NB4 (cell line): Measurements from ENCODE around the gene C6orf15.

ENCODE experiments used
- DNase-seq: peaks from one replicate; pipeline ENCODE4 v3.0.0; 2010; ENCODE audit warnings: low read depth
- H3K4me3 ChIP-seq: one replicate; pipeline ENCODE4 v1.5.1; 2011; ENCODE audit warnings: mild to moderate bottlenecking, low read depth, low read length, moderate library complexity
- MYC ChIP-seq: IDR thresholded peaks from 2 replicates; pipeline ENCODE4 v1.6.1; 2011; ENCODE audit warnings: low read depth, low read length
- POLR2A ChIP-seq: IDR thresholded peaks from 2 replicates; pipeline ENCODE4 v1.6.1; 2011; ENCODE audit warnings: mild to moderate bottlenecking; ENCODE audit not compliant: insufficient read length; ENCODE audit errors: extremely low read depth
- TF ChIP-seq, protein P1 (sequence below): IDR thresholded peaks from 2 replicates; pipeline ENCODE4 v1.6.1; 2011; ENCODE audit warnings: low read depth, low read length
- TF ChIP-seq, protein P2 (sequence below): IDR thresholded peaks from one replicate; pipeline ENCODE4 v1.5.1; 2012; ENCODE audit warnings: low read depth, low read length

C6orf15 gene

DNA sequence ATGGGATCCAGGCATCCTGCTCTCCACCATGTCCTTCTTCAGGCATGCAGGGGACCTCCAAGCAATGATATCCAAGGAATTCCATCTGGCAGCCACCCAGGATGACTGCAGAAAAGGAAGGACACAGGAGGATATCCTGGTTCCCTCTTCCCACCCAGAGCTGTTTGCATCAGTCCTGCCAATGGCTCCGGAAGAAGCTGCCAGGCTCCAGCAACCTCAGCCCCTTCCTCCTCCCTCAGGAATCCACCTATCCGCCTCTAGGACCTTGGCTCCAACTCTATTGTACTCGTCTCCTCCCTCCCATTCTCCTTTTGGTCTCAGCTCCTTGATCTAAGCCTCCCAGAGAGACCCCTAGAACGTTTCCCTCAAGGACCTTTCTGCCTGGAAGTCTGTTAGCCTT, 27.2 kb upstream of the C6orf15 start:
- H3K4me3 ChIP-seq: no peak overlapping the region
- TF ChIP-seq MYC (no peak), POLR2A (no peak)
- TF ChIP-seq, protein P1, sequence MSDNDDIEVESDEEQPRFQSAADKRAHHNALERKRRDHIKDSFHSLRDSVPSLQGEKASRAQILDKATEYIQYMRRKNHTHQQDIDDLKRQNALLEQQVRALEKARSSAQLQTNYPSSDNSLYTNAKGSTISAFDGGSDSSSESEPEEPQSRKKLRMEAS: no peak
- TF ChIP-seq, protein P2, sequence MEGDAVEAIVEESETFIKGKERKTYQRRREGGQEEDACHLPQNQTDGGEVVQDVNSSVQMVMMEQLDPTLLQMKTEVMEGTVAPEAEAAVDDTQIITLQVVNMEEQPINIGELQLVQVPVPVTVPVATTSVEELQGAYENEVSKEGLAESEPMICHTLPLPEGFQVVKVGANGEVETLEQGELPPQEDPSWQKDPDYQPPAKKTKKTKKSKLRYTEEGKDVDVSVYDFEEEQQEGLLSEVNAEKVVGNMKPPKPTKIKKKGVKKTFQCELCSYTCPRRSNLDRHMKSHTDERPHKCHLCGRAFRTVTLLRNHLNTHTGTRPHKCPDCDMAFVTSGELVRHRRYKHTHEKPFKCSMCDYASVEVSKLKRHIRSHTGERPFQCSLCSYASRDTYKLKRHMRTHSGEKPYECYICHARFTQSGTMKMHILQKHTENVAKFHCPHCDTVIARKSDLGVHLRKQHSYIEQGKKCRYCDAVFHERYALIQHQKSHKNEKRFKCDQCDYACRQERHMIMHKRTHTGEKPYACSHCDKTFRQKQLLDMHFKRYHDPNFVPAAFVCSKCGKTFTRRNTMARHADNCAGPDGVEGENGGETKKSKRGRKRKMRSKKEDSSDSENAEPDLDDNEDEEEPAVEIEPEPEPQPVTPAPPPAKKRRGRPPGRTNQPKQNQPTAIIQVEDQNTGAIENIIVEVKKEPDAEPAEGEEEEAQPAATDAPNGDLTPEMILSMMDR: no peak
- no peak for DNase-seq

DNA sequence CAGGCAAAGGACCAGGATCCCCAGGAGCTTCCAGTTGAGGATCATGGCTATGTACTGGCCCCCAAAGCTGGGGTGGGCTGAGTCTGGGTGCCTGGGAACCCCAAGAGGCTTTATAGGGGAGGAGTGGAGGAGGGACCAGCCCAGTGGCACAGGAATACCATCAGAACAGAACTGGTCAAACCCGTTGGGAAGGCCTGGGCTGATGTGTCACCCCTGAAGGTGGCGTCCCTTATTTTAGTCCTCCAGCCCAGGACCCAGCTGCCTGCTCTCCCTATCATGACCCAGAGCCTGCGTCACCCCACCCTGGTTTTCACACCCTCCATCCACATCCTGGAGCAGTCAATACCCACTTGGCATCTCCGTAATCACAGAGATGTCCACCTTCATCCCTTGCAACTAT, 26.6 kb upstream of the C6orf15 start, which contains the start of gene PSORS1C2:
Gene PSORS1C2 (minus strand): TSS at position 85 of the 400 bp plus-strand sequence. CDS start 40 bp downstream, at position 45.
- no peak for DNase-seq
- no peak within 1 kb of the TSS for H3K4me3 ChIP-seq
- no peak for TF ChIP-seq POLR2A
- TF ChIP-seq MYC: no peak
- TF ChIP-seq, protein P2: no peak
- TF ChIP-seq, protein P1: no peak

DNA sequence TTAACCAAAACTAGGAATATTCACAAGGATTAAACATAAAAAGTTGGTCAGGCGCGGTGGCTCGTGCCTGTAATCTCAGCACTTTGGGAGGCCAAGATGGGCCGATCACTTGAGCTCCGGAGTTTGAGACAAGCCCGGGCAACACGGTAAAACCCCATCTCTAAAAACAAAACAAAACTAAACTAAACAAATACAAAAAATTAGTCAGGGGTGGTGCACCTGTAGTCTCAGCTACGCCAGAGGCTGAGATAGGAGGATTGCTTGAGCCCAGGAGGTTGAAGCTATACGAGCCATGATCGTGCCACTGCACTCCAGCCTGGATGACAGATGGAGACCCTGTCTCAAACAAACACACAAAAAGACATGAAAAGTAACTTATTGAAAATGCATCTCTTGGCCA, 23.3 kb upstream of the C6orf15 start:
- no peak overlapping the region for H3K4me3 ChIP-seq

DNA sequence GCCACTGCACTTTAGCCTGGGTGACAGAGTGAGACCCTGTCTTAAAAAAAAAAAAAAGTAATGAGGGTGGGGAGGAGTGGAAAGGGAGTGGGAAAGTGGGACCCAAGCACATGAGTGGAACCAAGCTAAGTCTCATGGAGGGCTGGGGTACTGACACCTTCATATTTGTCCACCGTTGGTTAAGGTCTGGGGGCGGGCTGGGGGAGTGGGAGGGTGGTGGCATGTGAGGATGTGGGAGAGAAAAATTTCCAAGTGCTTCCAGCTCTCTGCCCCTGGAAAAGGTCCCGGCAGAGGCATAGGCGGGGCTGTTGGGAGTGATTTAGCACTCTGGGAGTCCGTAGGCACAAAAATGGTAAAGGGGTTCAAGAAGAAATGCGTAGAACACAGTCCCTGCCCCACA, 20.4 kb upstream of the C6orf15 start:
- TF ChIP-seq MYC: no peak
- TF ChIP-seq POLR2A: no peak
- TF ChIP-seq, protein P2: no peak
- TF ChIP-seq, protein P1: no peak
- H3K4me3 ChIP-seq: no peak overlapping the region
- no peak for DNase-seq

More for the DNA sequence above, 23.3 kb upstream of the C6orf15 start:
- TF ChIP-seq MYC (no peak), POLR2A (no peak)
- TF ChIP-seq, protein P2: no peak
- TF ChIP-seq, protein P1: no peak
- DNase-seq: no peak

DNA sequence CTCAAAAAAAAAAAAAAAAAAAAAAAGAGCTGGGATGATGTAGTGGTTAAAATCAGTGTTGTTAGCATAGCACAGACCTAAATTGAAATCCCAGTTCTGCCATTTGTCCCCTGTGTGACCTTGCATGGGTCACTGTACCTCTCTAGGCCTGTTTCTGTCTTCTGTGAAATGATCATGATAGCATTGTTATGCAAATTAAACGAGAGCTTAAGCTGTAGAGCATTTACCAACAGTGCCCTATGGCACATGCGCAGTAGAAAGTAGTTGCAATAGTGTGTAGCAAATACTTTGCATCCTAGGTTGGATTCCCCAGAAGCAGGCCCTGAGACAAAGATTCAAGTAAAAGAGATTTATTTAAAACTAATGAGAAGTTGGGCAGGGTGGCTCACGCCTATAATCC, 19.2 kb upstream of the C6orf15 start:
- DNase-seq: no peak
- TF ChIP-seq, protein P1: no peak
- TF ChIP-seq MYC (no peak), POLR2A (no peak)
- TF ChIP-seq, protein P2: no peak
- no peak overlapping the region for H3K4me3 ChIP-seq

DNA sequence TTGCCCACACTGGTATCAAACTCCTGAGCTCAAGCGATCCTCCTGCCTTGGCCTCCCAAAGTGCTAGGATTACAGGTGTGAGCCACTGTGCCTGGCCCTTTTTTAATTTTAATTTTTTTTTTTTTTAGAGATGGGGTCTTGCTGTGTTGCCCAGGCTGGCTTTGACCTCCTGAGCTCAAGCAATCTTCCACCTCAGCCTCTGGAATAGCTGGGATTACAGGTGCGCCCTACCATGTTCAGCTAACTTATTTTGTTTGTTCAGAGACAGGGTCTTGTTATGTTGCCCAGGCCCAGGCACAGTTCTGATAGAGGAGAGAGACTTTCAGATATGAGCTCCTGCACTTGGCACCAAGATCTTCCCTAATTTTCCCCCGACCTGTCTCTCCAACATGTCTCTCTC, 18.4 kb upstream of the C6orf15 start:
- no peak overlapping the region for H3K4me3 ChIP-seq
- DNase-seq: no peak
- TF ChIP-seq, protein P1: no peak
- TF ChIP-seq POLR2A: no peak
- no peak for TF ChIP-seq MYC
- TF ChIP-seq, protein P2: no peak
